Measurements from ENCODE around the gene TNNI3. TPM values are rescaled to one million over a fixed set of nuclear protein-coding genes. Genes with fewer than 3 reads are reported as not detected.

The TNNI3 gene
- total RNA-seq, 1 donor from 2014 or later = not detected

DNA sequence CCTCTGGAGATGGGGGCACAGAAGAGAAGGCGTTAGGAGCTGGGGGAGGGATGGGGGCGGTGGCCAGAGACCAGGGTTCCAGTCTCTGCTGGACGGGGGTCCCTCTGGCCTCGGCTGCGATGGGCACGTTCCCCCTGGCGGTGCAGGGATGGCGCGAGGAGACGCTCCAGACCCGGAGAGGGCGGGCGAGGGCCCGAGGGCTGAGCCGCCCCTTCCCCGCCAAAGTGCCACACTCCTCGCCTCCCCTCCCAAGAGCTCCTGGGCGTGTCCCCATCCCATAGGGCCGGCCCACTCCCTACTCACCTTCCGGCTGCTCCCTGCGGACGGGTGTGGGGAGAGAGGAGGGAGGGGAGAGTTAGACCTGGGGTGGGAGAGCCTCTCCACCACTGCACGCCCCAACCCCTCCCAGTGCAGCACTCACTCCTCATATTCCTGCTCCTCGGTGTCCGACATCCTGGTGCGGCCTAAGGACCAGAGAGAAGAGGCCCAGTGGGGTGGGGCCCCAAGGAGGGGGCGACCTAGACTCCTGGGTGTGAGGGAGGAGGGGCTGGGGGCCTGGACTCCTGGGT, 10.7 kb downstream of the TNNI3 start:
- H3K9me3 Mint-ChIP-seq (ENCODE audit: unreplicated experiment) = peaks cover 1% of the 10 kb centered on the region
- no peaks in the 10 kb centered on the region for H3K4me1 Mint-ChIP-seq (ENCODE audit: unreplicated experiment)
- TF ChIP-seq, protein P1, sequence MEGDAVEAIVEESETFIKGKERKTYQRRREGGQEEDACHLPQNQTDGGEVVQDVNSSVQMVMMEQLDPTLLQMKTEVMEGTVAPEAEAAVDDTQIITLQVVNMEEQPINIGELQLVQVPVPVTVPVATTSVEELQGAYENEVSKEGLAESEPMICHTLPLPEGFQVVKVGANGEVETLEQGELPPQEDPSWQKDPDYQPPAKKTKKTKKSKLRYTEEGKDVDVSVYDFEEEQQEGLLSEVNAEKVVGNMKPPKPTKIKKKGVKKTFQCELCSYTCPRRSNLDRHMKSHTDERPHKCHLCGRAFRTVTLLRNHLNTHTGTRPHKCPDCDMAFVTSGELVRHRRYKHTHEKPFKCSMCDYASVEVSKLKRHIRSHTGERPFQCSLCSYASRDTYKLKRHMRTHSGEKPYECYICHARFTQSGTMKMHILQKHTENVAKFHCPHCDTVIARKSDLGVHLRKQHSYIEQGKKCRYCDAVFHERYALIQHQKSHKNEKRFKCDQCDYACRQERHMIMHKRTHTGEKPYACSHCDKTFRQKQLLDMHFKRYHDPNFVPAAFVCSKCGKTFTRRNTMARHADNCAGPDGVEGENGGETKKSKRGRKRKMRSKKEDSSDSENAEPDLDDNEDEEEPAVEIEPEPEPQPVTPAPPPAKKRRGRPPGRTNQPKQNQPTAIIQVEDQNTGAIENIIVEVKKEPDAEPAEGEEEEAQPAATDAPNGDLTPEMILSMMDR (IDR thresholded peaks at IDR 0.05; ENCODE audit: unreplicated experiment) = no peak
- H3K36me3 Mint-ChIP-seq (ENCODE audit: low read depth, unreplicated experiment) = peaks cover 7% of the 10 kb centered on the region
- H3K27ac Mint-ChIP-seq (ENCODE audit: unreplicated experiment) = no peak overlapping the region
- DNase-seq (ENCODE audit: low spot score) = no peak
- peaks cover 24% of the 10 kb centered on the region for H3K27me3 Mint-ChIP-seq (ENCODE audit: unreplicated experiment)
- no peak overlapping the region for H3K4me3 Mint-ChIP-seq (ENCODE audit: unreplicated experiment)

DNA sequence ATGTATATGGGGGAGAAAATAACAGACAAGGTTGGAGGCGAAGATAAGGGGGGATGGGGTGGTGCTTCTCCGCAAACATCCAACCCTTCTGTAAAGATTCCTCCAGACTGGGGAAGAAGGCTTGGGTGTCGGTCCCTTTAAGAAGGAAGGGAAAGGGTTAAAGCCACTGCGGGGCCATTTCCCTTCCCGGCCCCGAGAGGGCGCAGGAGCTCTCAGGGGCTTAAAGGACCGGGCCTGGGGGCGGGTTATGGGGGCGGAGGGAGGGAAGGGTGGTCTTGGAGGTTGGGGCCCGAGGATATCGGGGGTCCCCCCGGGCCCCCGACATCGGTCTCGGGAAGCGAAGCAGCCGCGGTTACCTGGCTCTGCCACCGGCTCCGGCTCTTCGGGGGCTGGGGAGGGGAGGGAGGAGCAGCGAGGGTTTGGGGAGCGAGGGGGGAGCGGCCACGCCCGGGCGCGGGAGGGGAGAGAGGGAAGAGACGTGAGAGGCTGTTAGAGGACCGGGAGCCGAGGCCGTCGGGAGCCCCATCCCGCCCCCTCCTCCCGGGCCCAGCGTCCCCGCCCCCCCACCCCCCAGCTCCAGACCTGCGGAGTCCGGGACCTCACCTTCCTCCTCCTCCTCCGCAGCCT, 11.3 kb downstream of the TNNI3 start:
- Mint-ChIP-seq H3K9me3 (ENCODE audit: unreplicated experiment) (no peaks in the 10 kb centered on the region), H3K27ac (ENCODE audit: unreplicated experiment) (no peak overlapping the region), H3K4me3 (ENCODE audit: unreplicated experiment) (no peak overlapping the region), H3K4me1 (ENCODE audit: unreplicated experiment) (no peaks in the 10 kb centered on the region), H3K36me3 (ENCODE audit: low read depth, unreplicated experiment) (peaks cover 7% of the 10 kb centered on the region), H3K27me3 (ENCODE audit: unreplicated experiment) (peaks cover 19% of the 10 kb centered on the region)
- TF ChIP-seq, protein P1 (IDR thresholded peaks at IDR 0.05; ENCODE audit: unreplicated experiment) = peak; percentile 65
- DNase-seq (ENCODE audit: low spot score) = no peak

DNA sequence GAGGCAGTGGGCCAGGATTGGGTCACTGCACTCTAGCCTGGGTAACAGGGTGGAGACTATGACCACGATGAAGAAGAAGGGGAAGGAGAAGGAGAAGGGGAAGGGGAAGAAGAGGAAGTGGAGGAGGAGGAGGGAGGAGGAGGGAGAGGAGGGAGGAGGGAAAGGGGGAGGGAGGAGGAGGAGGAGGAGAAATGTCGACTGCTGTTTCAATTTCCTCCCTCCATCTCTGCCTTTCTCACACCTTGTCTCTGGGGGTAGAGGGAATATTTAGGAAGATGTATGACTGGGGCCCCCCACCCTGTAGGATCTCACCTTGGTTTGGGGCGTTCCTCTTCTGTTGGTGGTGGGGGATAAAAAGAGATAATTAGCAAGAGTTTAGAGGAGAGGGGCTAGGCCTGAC, 12.3 kb downstream of the TNNI3 start:
- peaks cover 4% of the 10 kb centered on the region for H3K36me3 Mint-ChIP-seq (ENCODE audit: low read depth, unreplicated experiment)
- H3K4me1 Mint-ChIP-seq (ENCODE audit: unreplicated experiment) = no peaks in the 10 kb centered on the region
- H3K9me3 Mint-ChIP-seq (ENCODE audit: unreplicated experiment) = no peaks in the 10 kb centered on the region
- H3K4me3 Mint-ChIP-seq (ENCODE audit: unreplicated experiment) = no peak overlapping the region
- H3K27me3 Mint-ChIP-seq (ENCODE audit: unreplicated experiment) = peaks cover 17% of the 10 kb centered on the region
- no peak for DNase-seq (ENCODE audit: low spot score)
- TF ChIP-seq, protein P1 (IDR thresholded peaks at IDR 0.05; ENCODE audit: unreplicated experiment) = no peak
- no peak overlapping the region for H3K27ac Mint-ChIP-seq (ENCODE audit: unreplicated experiment)

DNA sequence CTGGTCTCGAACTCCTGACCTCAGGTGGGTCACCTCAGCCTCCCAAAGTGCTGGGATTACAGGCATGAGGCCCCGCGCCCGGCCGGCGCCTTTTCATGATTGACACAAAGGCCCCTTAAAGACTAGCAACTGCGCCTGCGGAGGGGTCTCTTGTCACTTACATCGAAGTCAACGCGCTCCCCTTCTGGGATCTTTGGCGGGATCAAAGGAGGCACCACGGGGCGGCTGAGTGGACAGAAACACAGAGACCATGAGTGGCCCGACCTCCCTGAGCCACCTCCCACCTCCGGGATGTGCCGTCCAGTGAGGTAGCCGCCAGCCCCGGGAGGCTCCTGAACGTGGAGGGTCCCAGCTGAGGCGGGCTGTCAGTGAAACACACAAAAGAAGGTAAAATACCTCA, 15.8 kb downstream of the TNNI3 start:
- no peak overlapping the region for H3K4me3 Mint-ChIP-seq (ENCODE audit: unreplicated experiment)
- H3K9me3 Mint-ChIP-seq (ENCODE audit: unreplicated experiment) = no peaks in the 10 kb centered on the region
- peaks cover 15% of the 10 kb centered on the region for H3K27me3 Mint-ChIP-seq (ENCODE audit: unreplicated experiment)
- no peaks in the 10 kb centered on the region for H3K36me3 Mint-ChIP-seq (ENCODE audit: low read depth, unreplicated experiment)
- no peaks in the 10 kb centered on the region for H3K4me1 Mint-ChIP-seq (ENCODE audit: unreplicated experiment)
- H3K27ac Mint-ChIP-seq (ENCODE audit: unreplicated experiment) = no peak overlapping the region
- TF ChIP-seq, protein P1 (IDR thresholded peaks at IDR 0.05; ENCODE audit: unreplicated experiment) = no peak
- no peak for DNase-seq (ENCODE audit: low spot score)

DNA sequence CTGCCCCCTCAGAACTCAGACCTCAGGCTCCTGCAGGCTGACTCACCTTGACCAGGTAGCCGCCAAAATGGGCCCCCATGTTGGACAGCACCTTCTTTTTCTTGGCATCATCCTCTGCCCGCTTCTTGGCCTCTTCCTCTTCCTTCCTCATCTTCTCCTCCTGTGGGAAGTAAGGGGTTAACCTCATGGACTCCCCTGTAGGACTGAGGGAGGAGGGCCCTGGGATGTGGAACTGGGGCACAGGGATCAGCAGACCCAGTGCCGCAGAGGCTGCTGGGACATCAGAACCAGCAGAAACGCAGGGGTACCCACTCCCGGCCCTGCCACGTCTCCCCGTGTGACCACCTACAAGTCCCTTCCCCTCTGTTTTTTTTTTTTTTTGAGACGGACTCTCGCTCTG, 19.6 kb downstream of the TNNI3 start:
- Mint-ChIP-seq H3K9me3 (ENCODE audit: unreplicated experiment) (no peaks in the 10 kb centered on the region), H3K27ac (ENCODE audit: unreplicated experiment) (no peak overlapping the region), H3K4me3 (ENCODE audit: unreplicated experiment) (no peak overlapping the region), H3K36me3 (ENCODE audit: low read depth, unreplicated experiment) (no peaks in the 10 kb centered on the region), H3K4me1 (ENCODE audit: unreplicated experiment) (peaks cover 7% of the 10 kb centered on the region), H3K27me3 (ENCODE audit: unreplicated experiment) (peaks cover 9% of the 10 kb centered on the region)
- DNase-seq (ENCODE audit: low spot score) = no peak
- TF ChIP-seq, protein P1 (IDR thresholded peaks at IDR 0.05; ENCODE audit: unreplicated experiment) = no peak

Data from endothelial cell (in vitro differentiated cells).